SK-N-SH (cell line): ENCODE data around the gene TCL1B. TPM values are rescaled to one million over a fixed set of nuclear protein-coding genes. Genes with fewer than 3 reads are reported as not detected.

Experiments used
- CTCF ChIA-PET: fragments of 300-600, 350-600 bp; formaldehyde crosslinking; extraction: SDS; loops from one replicate; lab custom pipeline; 2021; lab: Yijun Ruan, JAX
- POLR2A ChIA-PET: fragments of 350-600 bp; sonication (Branson Sonifier 250); formaldehyde crosslinking; extraction: SDS; loops from one replicate; lab custom pipeline; 2020; ENCODE audit warnings: antibody characterized with exemption, inconsistent platforms; lab: Yijun Ruan, JAX
- DNase-seq: peaks from one replicate; pipeline ENCODE4 v3.0.0; 2012
- H2AFZ ChIP-seq: fragments of 200-600 bp; sonication (generic); 2 replicates; pipeline ENCODE4 v1.8.1; 2016; ENCODE audit warnings: antibody characterized with exemption, mild to moderate bottlenecking, low read depth
- H3F3A ChIP-seq: fragments of 200-600 bp; sonication (generic); replicated peaks from 2 replicates; pipeline ENCODE3; 2016; ENCODE audit warnings: antibody characterized with exemption, mild to moderate bottlenecking; ENCODE audit not compliant: insufficient read depth
- H3K27ac ChIP-seq, 2 experiments: fragments of 200-500 bp in 1 of 2; fragments of 200-600 bp in 1 of 2; sonication (Bioruptor generic) in 1 of 2; sonication (generic), shearing (Covaris generic) in 1 of 2; 2 replicates each; pipeline versions ENCODE4 v1.5.1 to v1.6.1; 2014 to 2016; ENCODE audit warnings: low read depth in 2 of 2, inconsistent platforms in 1 of 2, low read length in 1 of 2, mild to moderate bottlenecking in 1 of 2, mixed read lengths in 1 of 2
- H3K27me3 ChIP-seq: fragments of 200-600 bp; sonication (generic), shearing (Covaris generic); 2 replicates; pipeline ENCODE4 v1.6.1; 2016; ENCODE audit warnings: mixed run types; ENCODE audit not compliant: insufficient read depth
- H3K36me3 ChIP-seq, 2 experiments: fragments of 200-500 bp in 1 of 2; fragments of 200-600 bp in 1 of 2; sonication (Bioruptor generic) in 1 of 2; sonication (generic) in 1 of 2; replicated peaks in 1 of 2; 2 replicates each; pipeline versions ENCODE3 to v1.5.1; 2014 to 2016; ENCODE audit warnings: low read length in 1 of 2, mild to moderate bottlenecking in 1 of 2; ENCODE audit not compliant: insufficient read depth in 2 of 2, control insufficient read depth in 1 of 2
- H3K4me1 ChIP-seq, 2 experiments: fragments of 200-500 bp in 1 of 2; fragments of 200-600 bp in 1 of 2; sonication (Bioruptor generic) in 1 of 2; sonication (generic), shearing (Covaris generic) in 1 of 2; 2 replicates each; pipeline versions ENCODE4 v1.5.1 to v1.6.1; 2014 to 2016; ENCODE audit warnings: low read depth in 1 of 2, low read length in 1 of 2, mixed run types in 1 of 2; ENCODE audit not compliant: insufficient read depth in 2 of 2, control insufficient read depth in 1 of 2
- H3K4me2 ChIP-seq: fragments of 200-600 bp; sonication (generic), shearing (Covaris generic); 2 replicates; pipeline ENCODE4 v1.6.1; 2017; ENCODE audit warnings: mixed run types
- H3K4me3 ChIP-seq, 2 experiments: fragments of 200-500 bp in 1 of 2; fragments of 200-600 bp in 1 of 2; sonication (Bioruptor generic) in 1 of 2; sonication (generic), shearing (Covaris generic) in 1 of 2; 2 replicates each; pipeline versions ENCODE4 v1.5.1 to v1.8.1; 2014 to 2016; ENCODE audit warnings: low read depth in 2 of 2, inconsistent platforms in 1 of 2, low read length in 1 of 2, mild to moderate bottlenecking in 1 of 2, mixed read lengths in 1 of 2, moderate library complexity in 1 of 2
- H3K79me2 ChIP-seq: fragments of 200-600 bp; sonication (generic); 2 replicates; pipeline ENCODE4 v1.8.1; 2017; ENCODE audit warnings: mild to moderate bottlenecking; ENCODE audit not compliant: insufficient read depth
- H3K9ac ChIP-seq: fragments of 200-600 bp; sonication (generic); 2 replicates; pipeline ENCODE4 v1.6.1; 2017; ENCODE audit warnings: mixed run types
- H3K9me2 ChIP-seq: fragments of 200-600 bp; sonication (generic); 2 replicates; pipeline ENCODE4 v1.6.1; 2017; ENCODE audit warnings: mixed run types
- H3K9me3 ChIP-seq: fragments of 200-600 bp; sonication (generic); 2 replicates; pipeline ENCODE4 v1.6.1; 2017; ENCODE audit warnings: mixed run types, mild to moderate bottlenecking, moderate library complexity
- H4K20me1 ChIP-seq: fragments of 200-600 bp; sonication (generic); 2 replicates; pipeline ENCODE4 v1.6.1; 2017; ENCODE audit warnings: mild to moderate bottlenecking, mixed run types; ENCODE audit not compliant: insufficient read depth
- ELF1 ChIP-seq: IDR thresholded peaks from 2 replicates; pipeline ENCODE4 v1.4.0; 2012
- EP300 ChIP-seq, 2 experiments: IDR thresholded peaks; 2 replicates each; pipeline versions ENCODE4 v1.4.0 to v1.6.1; 2012; ENCODE audit warnings: borderline replicate concordance in 1 of 2, low read depth in 1 of 2, low read length in 1 of 2
- GABPA ChIP-seq: IDR thresholded peaks from 2 replicates; pipeline ENCODE4 v1.4.0; 2012; ENCODE audit warnings: low read depth, mild to moderate bottlenecking
- GATA2 ChIP-seq: sonication (generic); formaldehyde crosslinking; IDR thresholded peaks from 2 replicates; pipeline ENCODE4 v1.5.0; 2020; ENCODE audit warnings: mild to moderate bottlenecking, missing genetic modification reagents
- JUND ChIP-seq: IDR thresholded peaks from 2 replicates; pipeline ENCODE4 v1.4.0; 2012
- MAX ChIP-seq: IDR thresholded peaks from 2 replicates; pipeline ENCODE4 v1.4.0; 2012; ENCODE audit warnings: low read depth
- MEF2A ChIP-seq: IDR thresholded peaks from 2 replicates; pipeline ENCODE4 v1.4.0; 2012; ENCODE audit warnings: low read depth, borderline replicate concordance
- NFIC ChIP-seq: IDR thresholded peaks from 2 replicates; pipeline ENCODE4 v1.4.0; 2012; ENCODE audit warnings: borderline replicate concordance
- POLR2AphosphoS5 ChIP-seq: IDR thresholded peaks from 2 replicates; pipeline ENCODE4 v1.6.1; 2012; ENCODE audit warnings: low read depth, low read length
- RFX5 ChIP-seq: IDR thresholded peaks from 2 replicates; pipeline ENCODE4 v1.6.1; 2012; ENCODE audit warnings: mild to moderate bottlenecking, improper control_type of control experiment, low read length
- SIN3A ChIP-seq: IDR thresholded peaks from 2 replicates; pipeline ENCODE4 v1.6.1; 2012; ENCODE audit warnings: low read depth, mild to moderate bottlenecking, low read length, moderate library complexity, borderline replicate concordance
- SMC3 ChIP-seq: IDR thresholded peaks from 2 replicates; pipeline ENCODE4 v1.6.1; 2012; ENCODE audit warnings: low read depth, low read length, improper control_type of control experiment
- TAF1 ChIP-seq: IDR thresholded peaks from 2 replicates; pipeline ENCODE4 v1.6.1; 2012; ENCODE audit warnings: low read depth, mild to moderate bottlenecking, low read length, moderate library complexity, borderline replicate concordance
- TCF12 ChIP-seq: IDR thresholded peaks from 2 replicates; pipeline ENCODE4 v1.4.0; 2012
- USF1 ChIP-seq: IDR thresholded peaks from 2 replicates; pipeline ENCODE4 v1.4.0; 2012; ENCODE audit warnings: low read depth, borderline replicate concordance
- USF2 ChIP-seq: fragments of 150-350 bp; IDR thresholded peaks from 2 replicates; pipeline ENCODE4 v1.6.1; 2017; ENCODE audit warnings: antibody characterized with exemption, low read length, low read depth, borderline replicate concordance
- WGBS: methylation state at CpG from one replicate; pipeline ENCODE4 v1.1.6; 2017; ENCODE audit warnings: low lambda C conversion rate; 5-methylcytosine and 5-hydroxymethylcytosine counted together
- polyA plus RNA-seq, 3 experiments: library from polyadenylated mRNA; depleted of rRNA; stranded (reverse); fragments of >200 nt; gene quantifications; 2 replicates each; pipeline ENCODE4 v1.2.3, GENCODE V29; 2012

The TCL1B gene
- polyA plus RNA-seq, 1 of the 3 experiments (the other 2 are of a cell fraction) = not detected

GRCh38 chr14:95695051-95695450 lies 8.8 kb downstream of the TCL1B start:
- POLR2A ChIA-PET = no interaction called here
- CTCF ChIA-PET = no interaction called here
- Histone ChIP-seq H3K36me3 (no peaks in the 10 kb centered on the region), H2AFZ (no peak overlapping the region), H4K20me1 (no peaks in the 10 kb centered on the region), H3K9me3 (no peaks in the 10 kb centered on the region), H3K4me1 (no peaks in the 10 kb centered on the region; a peak in 1 of 4 replicates), H3F3A (no peaks in the 10 kb centered on the region), H3K9ac (no peak overlapping the region), H3K9me2 (no peaks in the 10 kb centered on the region), H3K79me2 (no peaks in the 10 kb centered on the region), H3K4me2 (no peak overlapping the region), H3K27ac (no peak overlapping the region), H3K27me3 (no peaks in the 10 kb centered on the region), H3K4me3 (no peak overlapping the region)
- 31% methylated on average over 2 of the region's 5 CpGs for WGBS
- DNase-seq = no peak
- no peak for TF ChIP-seq MEF2A
- TF ChIP-seq MAX = no peak
- no peak for TF ChIP-seq SIN3A
- no peak for TF ChIP-seq TAF1
- TF ChIP-seq EP300 (IDR thresholded peaks at IDR 0.05; ENCODE audit: borderline replicate concordance in 1 of 2, low read depth in 1 of 2, low read length in 1 of 2) = no peak
- no peak for TF ChIP-seq USF2
- no peak for TF ChIP-seq SMC3
- TF ChIP-seq RFX5 = no peak
- no peak for TF ChIP-seq NFIC
- TF ChIP-seq USF1 = no peak
- no peak for TF ChIP-seq JUND
- no peak for TF ChIP-seq TCF12
- TF ChIP-seq GABPA = no peak

GRCh38 chr14:95695913-95696312 lies 9.7 kb downstream of the TCL1B start:
- H3F3A ChIP-seq = no peaks in the 10 kb centered on the region
- DNase-seq = no peak
- TF ChIP-seq GATA2 (CRISPR knock-in tag) = no peak
- no peak for TF ChIP-seq NFIC
- no peak for TF ChIP-seq GABPA
- no peak for TF ChIP-seq ELF1
- TF ChIP-seq MEF2A = no peak
- TF ChIP-seq POLR2AphosphoS5 = no peak
- no peaks in the 10 kb centered on the region for H4K20me1 ChIP-seq
- H3K4me3 ChIP-seq = no peak overlapping the region
- H3K79me2 ChIP-seq = no peaks in the 10 kb centered on the region
- ChIA-PET POLR2A (no interaction called here), CTCF (no interaction called here)
- no peaks in the 10 kb centered on the region for H3K27me3 ChIP-seq
- no peak overlapping the region for H3K4me2 ChIP-seq
- WGBS = 32% methylated on average over 5 of the region's 5 CpGs
- H3K9ac ChIP-seq = no peak overlapping the region
- H3K36me3 ChIP-seq = no peaks in the 10 kb centered on the region
- H3K27ac ChIP-seq = no peak overlapping the region
- no peaks in the 10 kb centered on the region; a peak in 1 of 4 replicates for H3K4me1 ChIP-seq
- H3K9me3 ChIP-seq = no peaks in the 10 kb centered on the region
- H3K9me2 ChIP-seq = no peaks in the 10 kb centered on the region
- no peak overlapping the region for H2AFZ ChIP-seq
